BLaER1 (cell line): Measurements from ENCODE around the gene VEGFB.
A peak's percentile ranks its signal among the peaks of the same experiment; 100 is the strongest.

Experiments
- H3K27ac ChIP-seq: shearing (Covaris generic); formaldehyde crosslinking; 2 replicates; pipeline ENCODE4 v1.8.1; 2022
- H3K27me3 ChIP-seq: shearing (Covaris generic); formaldehyde crosslinking; 2 replicates; pipeline ENCODE4 v1.8.1; 2022
- H3K36me3 ChIP-seq: shearing (Covaris generic); formaldehyde crosslinking; 2 replicates; pipeline ENCODE4 v1.8.1; 2022
- H3K4me1 ChIP-seq: shearing (Covaris generic); formaldehyde crosslinking; 2 replicates; pipeline ENCODE4 v1.8.1; 2022
- H3K4me2 ChIP-seq: shearing (Covaris generic); formaldehyde crosslinking; 2 replicates; pipeline ENCODE4 v1.8.1; 2022
- H3K4me3 ChIP-seq: shearing (Covaris generic); formaldehyde crosslinking; 2 replicates; pipeline ENCODE4 v1.8.1; 2022
- H3K9ac ChIP-seq: shearing (Covaris generic); formaldehyde crosslinking; 2 replicates; pipeline ENCODE4 v1.8.1; 2022
- H3K9me3 ChIP-seq: shearing (Covaris generic); formaldehyde crosslinking; 2 replicates; pipeline ENCODE4 v1.8.1; 2022
- H4K20me1 ChIP-seq: shearing (Covaris generic); formaldehyde crosslinking; 2 replicates; pipeline ENCODE4 v1.8.1; 2022
- Cebpa-rat ChIP-seq: shearing (Covaris generic); IDR thresholded peaks from 2 replicates; pipeline ENCODE4 v1.8.1; 2022

Gene VEGFB

GRCh38 chr11:64258946-64259532, 24.7 kb downstream of the VEGFB start:
- no peak overlapping the region for H3K4me2 ChIP-seq
- no peaks in the 10 kb centered on the region for H3K27me3 ChIP-seq
- H3K36me3 ChIP-seq, result peaks cover 98% of the 10 kb centered on the region
- no peak overlapping the region for H3K4me3 ChIP-seq
- no peak overlapping the region for H3K9ac ChIP-seq
- H3K4me1 ChIP-seq, result peaks cover 19% of the 10 kb centered on the region
- no peaks in the 10 kb centered on the region for H3K9me3 ChIP-seq
- TF ChIP-seq Cebpa-rat, result no peak
- H3K27ac ChIP-seq, result no peak overlapping the region
- H4K20me1 ChIP-seq, result peaks cover 11% of the 10 kb centered on the region

- H3K4me1 ChIP-seq, result peaks cover 20% of the 10 kb centered on the region
- H3K4me3 ChIP-seq, result no peak overlapping the region
- H4K20me1 ChIP-seq, result peaks cover 5% of the 10 kb centered on the region; the same call in 1 of the 2 replicates
- no peak overlapping the region for H3K27ac ChIP-seq
- no peak overlapping the region for H3K4me2 ChIP-seq
- no peaks in the 10 kb centered on the region for H3K9me3 ChIP-seq
- H3K36me3 ChIP-seq, result peaks cover 96% of the 10 kb centered on the region
- TF ChIP-seq Cebpa-rat, result no peak
- H3K27me3 ChIP-seq, result no peaks in the 10 kb centered on the region
- H3K9ac ChIP-seq, result no peak overlapping the region
Measured at GRCh38 chr11:64259533-64260067, 25.2 kb downstream of the VEGFB start.

GRCh38 chr11:64260147-64260708, 25.8 kb downstream of the VEGFB start:
- no peak overlapping the region for H3K9ac ChIP-seq
- peaks cover 26% of the 10 kb centered on the region for H3K4me1 ChIP-seq

GRCh38 chr11:64261556-64262080, 27.2 kb downstream of the VEGFB start:
- no peak overlapping the region for H3K9ac ChIP-seq
- H3K27me3 ChIP-seq, result no peaks in the 10 kb centered on the region
- TF ChIP-seq Cebpa-rat, result no peak
- H3K4me1 ChIP-seq, result peaks cover 40% of the 10 kb centered on the region
- H3K9me3 ChIP-seq, result no peaks in the 10 kb centered on the region
- no peak overlapping the region for H3K4me3 ChIP-seq
- H3K4me2 ChIP-seq, result no peak overlapping the region
- peaks cover 87% of the 10 kb centered on the region for H3K36me3 ChIP-seq
- H4K20me1 ChIP-seq, result no peaks in the 10 kb centered on the region
- H3K27ac ChIP-seq, result no peak overlapping the region

More at GRCh38 chr11:64260147-64260708, 25.8 kb downstream of the VEGFB start:
- no peaks in the 10 kb centered on the region for H3K27me3 ChIP-seq
- H3K4me2 ChIP-seq, result no peak overlapping the region
- TF ChIP-seq Cebpa-rat, result no peak
- H4K20me1 ChIP-seq, result no peaks in the 10 kb centered on the region; the same call in 1 of the 2 replicates
- H3K9me3 ChIP-seq, result no peaks in the 10 kb centered on the region
- no peak overlapping the region for H3K27ac ChIP-seq
- peaks cover 92% of the 10 kb centered on the region for H3K36me3 ChIP-seq
- no peak overlapping the region for H3K4me3 ChIP-seq

GRCh38 chr11:64262271-64263002, 28.1 kb downstream of the VEGFB start:
- Histone ChIP-seq H3K4me1 (peaks cover 48% of the 10 kb centered on the region), H3K9ac (no peak overlapping the region; the same call in 1 of the 2 replicates), H3K27ac (peak overlapping the region; percentile 100), H4K20me1 (no peaks in the 10 kb centered on the region), H3K27me3 (no peaks in the 10 kb centered on the region), H3K4me3 (no peak overlapping the region), H3K4me2 (no peak overlapping the region), H3K36me3 (peaks cover 78% of the 10 kb centered on the region), H3K9me3 (no peaks in the 10 kb centered on the region)
- no peak for TF ChIP-seq Cebpa-rat

- H3K4me1 ChIP-seq, result peaks cover 57% of the 10 kb centered on the region
- H3K4me2 ChIP-seq, result peak overlapping the region; percentile 96; the same call in 1 of the 2 replicates
- H3K9me3 ChIP-seq, result no peaks in the 10 kb centered on the region
- H3K4me3 ChIP-seq, result no peak overlapping the region
- peak overlapping the region; percentile 100 for H3K27ac ChIP-seq
- H3K27me3 ChIP-seq, result no peaks in the 10 kb centered on the region
- peaks cover 70% of the 10 kb centered on the region for H3K36me3 ChIP-seq
- H4K20me1 ChIP-seq, result no peaks in the 10 kb centered on the region
- peak overlapping the region; percentile 68; the same call in 1 of the 2 replicates for H3K9ac ChIP-seq
- TF ChIP-seq Cebpa-rat, result no peak
Measured at GRCh38 chr11:64263021-64263946, 28.9 kb downstream of the VEGFB start.

GRCh38 chr11:64263947-64264317, 29.5 kb downstream of the VEGFB start:
- Histone ChIP-seq H3K27me3 (no peaks in the 10 kb centered on the region), H3K27ac (peak overlapping the region; percentile 100), H3K9ac (peak overlapping the region; percentile 68), H3K4me2 (peak overlapping the region; percentile 96), H3K9me3 (no peaks in the 10 kb centered on the region), H4K20me1 (no peaks in the 10 kb centered on the region), H3K4me1 (peaks cover 63% of the 10 kb centered on the region), H3K4me3 (no peak overlapping the region), H3K36me3 (peaks cover 64% of the 10 kb centered on the region)
- TF ChIP-seq Cebpa-rat, result no peak

- H3K4me3 ChIP-seq, result no peak overlapping the region
- peak overlapping the region; percentile 96 for H3K4me2 ChIP-seq
- peaks cover 59% of the 10 kb centered on the region for H3K36me3 ChIP-seq
- no peaks in the 10 kb centered on the region for H4K20me1 ChIP-seq
- H3K9ac ChIP-seq, result peak overlapping the region; percentile 68
- H3K9me3 ChIP-seq, result no peaks in the 10 kb centered on the region
- H3K4me1 ChIP-seq, result peaks cover 65% of the 10 kb centered on the region
- peak overlapping the region; percentile 100 for H3K27ac ChIP-seq
- TF ChIP-seq Cebpa-rat, result no peak
- no peaks in the 10 kb centered on the region for H3K27me3 ChIP-seq
Measured at GRCh38 chr11:64264371-64264852, 30.0 kb downstream of the VEGFB start.
